ENCODE data around the gene B9D1.

DNA sequence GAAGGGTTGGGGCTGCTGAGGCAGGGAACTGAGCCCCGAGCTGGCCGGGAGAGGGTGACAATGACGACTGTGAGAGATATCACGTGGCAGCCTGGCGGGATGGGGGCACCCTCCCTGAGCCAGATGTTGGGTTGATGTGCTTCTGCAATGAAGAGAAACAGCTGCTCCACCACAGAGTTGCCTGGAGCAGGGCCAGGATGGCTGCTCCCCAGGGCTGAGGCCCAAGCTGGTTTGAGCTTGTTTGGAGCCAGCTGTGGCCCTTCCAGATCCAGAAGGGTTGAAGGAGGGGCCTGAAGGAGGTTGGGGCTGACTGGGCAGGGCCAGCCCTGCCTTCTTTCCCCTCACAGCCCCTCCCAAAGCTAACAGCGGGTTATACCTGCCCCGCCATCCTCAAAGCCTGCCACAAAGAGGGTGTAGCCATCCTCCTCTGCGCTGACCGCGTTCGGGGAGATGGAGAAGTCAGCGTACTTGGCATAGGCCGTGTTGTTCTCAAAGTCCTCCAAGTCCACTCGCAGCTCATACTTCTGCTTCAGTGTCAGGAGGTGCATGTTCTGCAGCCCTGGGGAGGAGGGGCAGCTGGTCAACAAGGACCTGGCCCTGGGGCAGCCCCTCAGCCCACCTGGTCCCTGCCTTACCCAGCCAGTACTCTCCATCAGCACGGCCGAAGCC, 22.3 kb upstream of the B9D1 start:
- no peak for TF ChIP-seq POLR2A (IDR thresholded peaks at IDR 0.05; ENCODE audit: low read depth, low read length)
- no peak for TF ChIP-seq POLR2AphosphoS5 (IDR thresholded peaks at IDR 0.05; ENCODE audit: low read depth, low read length)
- no peak for TF ChIP-seq TAF1 (IDR thresholded peaks at IDR 0.05; ENCODE audit: low read depth, low read length)
- TF ChIP-seq POU2F2 (IDR thresholded peaks at IDR 0.05; ENCODE audit: low read depth, low read length), result no peak
- no peak for TF ChIP-seq SPI1 (IDR thresholded peaks at IDR 0.05; ENCODE audit: low read depth, low read length)
